CD14-positive monocyte (primary cell): ENCODE measurements around the gene CDCP2. TPM values are rescaled to one million over a fixed set of nuclear protein-coding genes. Genes with fewer than 3 reads are reported as not detected.

Source experiments
- DNase-seq, 3 donors: peaks; one replicate each; pipeline ENCODE4 v3.0.0-alpha.2; 2011 to 2022
- H2AFZ ChIP-seq: 2 replicates; pipeline ENCODE4 v1.6.0; 2012; ENCODE audit warnings: mild to moderate bottlenecking, low read depth, low read length, inconsistent platforms; ENCODE audit not compliant: insufficient read depth, poor library complexity, severe bottlenecking
- H3K27ac ChIP-seq, 2 donors: 1 replicate in 1 of 2; 2 replicates in 1 of 2; pipeline ENCODE4 v1.5.1; 2012 to 2013; ENCODE audit warnings: low read length in 2 of 2, control low read depth in 1 of 2, inconsistent platforms in 1 of 2, low read depth in 1 of 2, mild to moderate bottlenecking in 1 of 2
- H3K27me3 ChIP-seq, 2 donors: one replicate each; pipeline versions ENCODE4 v1.6.0 to v1.6.1; 2011 to 2013; ENCODE audit warnings: low read length in 2 of 2; ENCODE audit not compliant: control insufficient read depth in 2 of 2, insufficient read depth in 2 of 2
- H3K36me3 ChIP-seq, 2 donors: replicated peaks in 1 of 2; 1 replicate in 1 of 2; 2 replicates in 1 of 2; pipeline versions ENCODE4 v1.5.1 to v1.6.1; 2012 to 2013; ENCODE audit warnings: low read length in 2 of 2, control low read depth in 1 of 2, inconsistent platforms in 1 of 2, mild to moderate bottlenecking in 1 of 2; ENCODE audit not compliant: insufficient read depth in 2 of 2, control insufficient read depth in 1 of 2
- H3K4me1 ChIP-seq, 2 donors: 1 replicate in 1 of 2; 2 replicates in 1 of 2; pipeline versions ENCODE4 v1.5.1 to v1.6.1; 2012 to 2013; ENCODE audit warnings: low read length in 2 of 2, control low read depth in 1 of 2, inconsistent platforms in 1 of 2, mild to moderate bottlenecking in 1 of 2, moderate library complexity in 1 of 2; ENCODE audit not compliant: insufficient read depth in 2 of 2, control insufficient read depth in 1 of 2
- H3K4me2 ChIP-seq: replicated peaks from 2 replicates; pipeline ENCODE3; 2012; ENCODE audit warnings: low read length, moderate library complexity, mild to moderate bottlenecking; ENCODE audit not compliant: poor library complexity, severe bottlenecking; ENCODE audit errors: extremely low read depth
- H3K4me3 ChIP-seq, 3 experiments: fragments of 200-600 bp in 1 of 3; sonication (generic) in 1 of 3; replicated peaks in 1 of 3; 1 replicate in 2 of 3; 2 replicates in 1 of 3; pipeline ENCODE4 v1.5.1; 2011 to 2013; ENCODE audit warnings: low read length in 3 of 3, mild to moderate bottlenecking in 3 of 3, control low read depth in 2 of 3, low read depth in 2 of 3, inconsistent platforms in 1 of 3, moderate library complexity in 1 of 3
- H3K79me2 ChIP-seq: 2 replicates; pipeline ENCODE4 v1.6.0; 2012; ENCODE audit warnings: mild to moderate bottlenecking, control low read depth, inconsistent platforms, low read length, moderate library complexity; ENCODE audit not compliant: insufficient read depth
- H3K9ac ChIP-seq: 2 replicates; pipeline ENCODE4 v1.6.0; 2017; ENCODE audit warnings: low read length, mild to moderate bottlenecking; ENCODE audit not compliant: insufficient read depth, poor library complexity, severe bottlenecking
- H3K9me3 ChIP-seq, 2 donors: replicated peaks in 1 of 2; 1 replicate in 1 of 2; 2 replicates in 1 of 2; pipeline versions ENCODE4 v1.5.1 to v1.6.1; 2012 to 2013; ENCODE audit warnings: low read length in 2 of 2, control low read depth in 1 of 2; ENCODE audit not compliant: control insufficient read depth in 1 of 2, insufficient read depth in 1 of 2
- H4K20me1 ChIP-seq: 2 replicates; pipeline ENCODE4 v1.6.0; 2012; ENCODE audit warnings: mild to moderate bottlenecking, low read length, control low read depth, moderate library complexity; ENCODE audit not compliant: insufficient read depth
- H3K27ac Mint-ChIP-seq, 7 donors: one replicate each; pipeline ENCODE4 v1.8.0; 2020; ENCODE audit warnings: mild to moderate bottlenecking in 7 of 7, mixed read lengths in 7 of 7, moderate library complexity in 6 of 7, inconsistent platforms in 2 of 7
- H3K27me3 Mint-ChIP-seq, 3 donors: one replicate each; pipeline ENCODE4 v1.8.0; 2021 to 2022; ENCODE audit warnings: low read depth in 3 of 3, mild to moderate bottlenecking in 3 of 3, mixed read lengths in 3 of 3, moderate library complexity in 3 of 3, inconsistent platforms in 1 of 3
- H3K36me3 Mint-ChIP-seq, 2 donors: one replicate each; pipeline ENCODE4 v1.8.0; 2020; ENCODE audit warnings: mixed read lengths in 2 of 2, inconsistent platforms in 1 of 2, mild to moderate bottlenecking in 1 of 2
- H3K4me1 Mint-ChIP-seq: one replicate; pipeline ENCODE4 v1.8.0; 2020; ENCODE audit warnings: mild to moderate bottlenecking, mixed read lengths
- H3K4me3 Mint-ChIP-seq, 2 donors: one replicate each; pipeline ENCODE4 v1.8.0; 2020; ENCODE audit warnings: mild to moderate bottlenecking in 2 of 2, mixed read lengths in 2 of 2, moderate library complexity in 1 of 2
- H3K9me3 Mint-ChIP-seq, 7 donors: one replicate each; pipeline ENCODE4 v1.8.0; 2020 to 2022; ENCODE audit warnings: mixed read lengths in 7 of 7, mild to moderate bottlenecking in 6 of 7, moderate library complexity in 6 of 7, inconsistent platforms in 2 of 7
- WGBS: methylation state at CpG from one replicate; pipeline ENCODE4 v1.1.5; 2013; ENCODE audit warnings: missing lambda C conversion rate; ENCODE audit not compliant: insufficient coverage; 5-methylcytosine and 5-hydroxymethylcytosine counted together
- intact Hi-C, 2 donors: fragments of 100-400 bp; cut with micrococcal nuclease; formaldehyde crosslinking; loops; one replicate each; pipeline versions ENCODE4 v1.15.0 to v1.15.1; 2023
- polyA plus RNA-seq, 3 donors: library from polyadenylated mRNA; depleted of rRNA in 1 of 3; unstranded in 2 of 3; stranded (reverse) in 1 of 3; fragments of 300-500 nt in 2 of 3; fragments of >200 nt in 1 of 3; fragmentation: Illumina TruSeq in 2 of 3; gene quantifications; 1 replicate in 2 of 3; 2 replicates in 1 of 3; pipeline ENCODE4 v1.2.3, GENCODE V29; 2012 to 2021
- TF ChIP-seq, protein P1 (sequence below): fragments of 200-600 bp; IDR thresholded peaks from one replicate; pipeline ENCODE4 v1.8.0; 2022; ENCODE audit warnings: antibody characterized with exemption, mild to moderate bottlenecking

Gene CDCP2
- polyA plus RNA-seq, 3 donors, result 0.09 TPM; not detected in 2

GRCh38 chr1:54178296-54179070 lies 25.7 kb upstream of the CDCP2 start:
- no peaks in the 10 kb centered on the region for H3K4me1 ChIP-seq
- intact Hi-C loops, result no loop called here

GRCh38 chr1:54177726-54178125 lies 24.9 kb upstream of the CDCP2 start:
- Histone ChIP-seq H3K27ac (no peak overlapping the region), H3K27me3 (no peaks in the 10 kb centered on the region), H3K4me3 (no peak overlapping the region), H2AFZ (no peak overlapping the region), H3K4me1 (no peaks in the 10 kb centered on the region), H3K79me2 (no peaks in the 10 kb centered on the region), H3K4me2 (no peak overlapping the region), H3K36me3 (peaks cover 16 to 17% of the 10 kb centered on the region in 2 donors), H4K20me1 (no peaks in the 10 kb centered on the region), H3K9me3 (no peaks in the 10 kb centered on the region), H3K9ac (no peak overlapping the region)
- no peaks in the 10 kb centered on the region for H3K9me3 Mint-ChIP-seq
- H3K36me3 Mint-ChIP-seq, result peaks cover 14 to 25% of the 10 kb centered on the region in 2 donors
- H3K27ac Mint-ChIP-seq, result no peak overlapping the region
- TF ChIP-seq, protein P1, sequence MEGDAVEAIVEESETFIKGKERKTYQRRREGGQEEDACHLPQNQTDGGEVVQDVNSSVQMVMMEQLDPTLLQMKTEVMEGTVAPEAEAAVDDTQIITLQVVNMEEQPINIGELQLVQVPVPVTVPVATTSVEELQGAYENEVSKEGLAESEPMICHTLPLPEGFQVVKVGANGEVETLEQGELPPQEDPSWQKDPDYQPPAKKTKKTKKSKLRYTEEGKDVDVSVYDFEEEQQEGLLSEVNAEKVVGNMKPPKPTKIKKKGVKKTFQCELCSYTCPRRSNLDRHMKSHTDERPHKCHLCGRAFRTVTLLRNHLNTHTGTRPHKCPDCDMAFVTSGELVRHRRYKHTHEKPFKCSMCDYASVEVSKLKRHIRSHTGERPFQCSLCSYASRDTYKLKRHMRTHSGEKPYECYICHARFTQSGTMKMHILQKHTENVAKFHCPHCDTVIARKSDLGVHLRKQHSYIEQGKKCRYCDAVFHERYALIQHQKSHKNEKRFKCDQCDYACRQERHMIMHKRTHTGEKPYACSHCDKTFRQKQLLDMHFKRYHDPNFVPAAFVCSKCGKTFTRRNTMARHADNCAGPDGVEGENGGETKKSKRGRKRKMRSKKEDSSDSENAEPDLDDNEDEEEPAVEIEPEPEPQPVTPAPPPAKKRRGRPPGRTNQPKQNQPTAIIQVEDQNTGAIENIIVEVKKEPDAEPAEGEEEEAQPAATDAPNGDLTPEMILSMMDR, result no peak
- no peak overlapping the region for H3K4me3 Mint-ChIP-seq
- H3K27me3 Mint-ChIP-seq, result peaks cover 0 to 3% (median 0%) of the 10 kb centered on the region in 3 donors
- intact Hi-C loops, result no loop called here
- peaks cover 3% of the 10 kb centered on the region for H3K4me1 Mint-ChIP-seq
- WGBS, result 96% methylated on average over 7 of the region's 8 CpGs
- DNase-seq, result no peak

More at GRCh38 chr1:54178296-54179070, 25.7 kb upstream of the CDCP2 start:
- Mint-ChIP-seq H3K27me3 (peaks cover 0 to 3% (median 0%) of the 10 kb centered on the region in 3 donors), H3K4me1 (peaks cover 2% of the 10 kb centered on the region), H3K9me3 (no peaks in the 10 kb centered on the region), H3K36me3 (peaks cover 20 to 25% of the 10 kb centered on the region in 2 donors), H3K4me3 (no peak overlapping the region), H3K27ac (peak overlapping the region in 3 of 7 donors; percentile 19 to 26 (median 25))
- no peak for DNase-seq
- peaks cover 15 to 16% of the 10 kb centered on the region in 2 donors for H3K36me3 ChIP-seq
- WGBS, result 100% methylated on average over 5 of the region's 9 CpGs
- H3K79me2 ChIP-seq, result no peaks in the 10 kb centered on the region
- H2AFZ ChIP-seq, result no peak overlapping the region
- H3K4me2 ChIP-seq, result no peak overlapping the region
- no peak overlapping the region for H3K27ac ChIP-seq
- no peak overlapping the region for H3K9ac ChIP-seq
- TF ChIP-seq, protein P1, result no peak
- H3K9me3 ChIP-seq, result no peaks in the 10 kb centered on the region
- no peak overlapping the region for H3K4me3 ChIP-seq
- H4K20me1 ChIP-seq, result no peaks in the 10 kb centered on the region
- H3K27me3 ChIP-seq, result no peaks in the 10 kb centered on the region
